RWPE1 (cell line): ENCODE data around the gene EIF1AY.

ENCODE experiments used
- CTCF ChIA-PET: fragments of 350-600 bp; sonication (Branson Sonifier 250); formaldehyde crosslinking; extraction: SDS; loops from one replicate; lab custom pipeline; 2021; lab: Yijun Ruan, JAX
- POLR2A ChIA-PET: fragments of 400-600 bp; formaldehyde crosslinking; extraction: SDS; loops from one replicate; lab custom pipeline; 2020; ENCODE audit warnings: antibody characterized with exemption; ENCODE audit not compliant: low non-redundant PET; lab: Yijun Ruan, JAX
- DNase-seq: peaks from one replicate; pipeline ENCODE4 v3.0.0; 2012; ENCODE audit warnings: low spot score
- H3K27ac ChIP-seq: fragments of 450-650 bp; 2 replicates; pipeline ENCODE4 v1.5.1; 2017
- TF ChIP-seq, protein P1 (sequence below): fragments of 450-650 bp; conservative IDR thresholded peaks from 2 replicates; pipeline ENCODE4 v1.5.1; 2017; ENCODE audit warnings: low read depth, mild to moderate bottlenecking

The EIF1AY gene

GRCh38 chrY:20575531-20576121 lies at the start of gene EIF1AY:
TSS of gene EIF1AY (plus strand) at chrY:20575776. CDS start at chrY:20575872, 96 bp downstream.
- POLR2A ChIA-PET, result no interaction called here
- CTCF ChIA-PET, result no interaction called here
- TF ChIP-seq, protein P1, sequence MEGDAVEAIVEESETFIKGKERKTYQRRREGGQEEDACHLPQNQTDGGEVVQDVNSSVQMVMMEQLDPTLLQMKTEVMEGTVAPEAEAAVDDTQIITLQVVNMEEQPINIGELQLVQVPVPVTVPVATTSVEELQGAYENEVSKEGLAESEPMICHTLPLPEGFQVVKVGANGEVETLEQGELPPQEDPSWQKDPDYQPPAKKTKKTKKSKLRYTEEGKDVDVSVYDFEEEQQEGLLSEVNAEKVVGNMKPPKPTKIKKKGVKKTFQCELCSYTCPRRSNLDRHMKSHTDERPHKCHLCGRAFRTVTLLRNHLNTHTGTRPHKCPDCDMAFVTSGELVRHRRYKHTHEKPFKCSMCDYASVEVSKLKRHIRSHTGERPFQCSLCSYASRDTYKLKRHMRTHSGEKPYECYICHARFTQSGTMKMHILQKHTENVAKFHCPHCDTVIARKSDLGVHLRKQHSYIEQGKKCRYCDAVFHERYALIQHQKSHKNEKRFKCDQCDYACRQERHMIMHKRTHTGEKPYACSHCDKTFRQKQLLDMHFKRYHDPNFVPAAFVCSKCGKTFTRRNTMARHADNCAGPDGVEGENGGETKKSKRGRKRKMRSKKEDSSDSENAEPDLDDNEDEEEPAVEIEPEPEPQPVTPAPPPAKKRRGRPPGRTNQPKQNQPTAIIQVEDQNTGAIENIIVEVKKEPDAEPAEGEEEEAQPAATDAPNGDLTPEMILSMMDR, result no peak
- H3K27ac ChIP-seq, result no peak within 1 kb of the TSS
- DNase-seq, result no peak

GRCh38 chrY:20528435-20528834 lies 47.1 kb upstream of the EIF1AY start:
- ChIA-PET POLR2A (no interaction called here), CTCF (no interaction called here)
- H3K27ac ChIP-seq, result no peak overlapping the region
- no peak for DNase-seq
- TF ChIP-seq, protein P1, result no peak

- ChIA-PET POLR2A (no interaction called here), CTCF (no interaction called here)
- H3K27ac ChIP-seq, result no peak overlapping the region
- TF ChIP-seq, protein P1, result no peak
- DNase-seq, result no peak
Measured at GRCh38 chrY:20538186-20538585, 37.4 kb upstream of the EIF1AY start.

- no peak overlapping the region for H3K27ac ChIP-seq
- DNase-seq, result no peak
- TF ChIP-seq, protein P1, result no peak
- ChIA-PET CTCF (no interaction called here), POLR2A (no interaction called here)
Measured at GRCh38 chrY:20538933-20539332, 36.6 kb upstream of the EIF1AY start.

GRCh38 chrY:20544451-20544960 lies 31.1 kb upstream of the EIF1AY start:
- ChIA-PET POLR2A (no interaction called here), CTCF (no interaction called here)
- TF ChIP-seq, protein P1, result no peak
- no peak for DNase-seq
- H3K27ac ChIP-seq, result no peak overlapping the region

GRCh38 chrY:20546071-20546470 lies 29.5 kb upstream of the EIF1AY start:
- CTCF ChIA-PET, result no interaction called here
- DNase-seq, result no peak
- POLR2A ChIA-PET, result no interaction called here
- TF ChIP-seq, protein P1, result no peak
- no peak overlapping the region for H3K27ac ChIP-seq
